Measurements from ENCODE around the gene SALL1.

Gene SALL1

GRCh38 chr16:51139568-51139967 is 11.5 kb downstream of the SALL1 start:
- no peak for DNase-seq

- DNase-seq, result no peak
These were observed 12.9 kb downstream of the SALL1 start for GRCh38 chr16:51138178-51138577.

GRCh38 chr16:51137097-51137496 is 14.0 kb downstream of the SALL1 start:
- DNase-seq, result no peak

GRCh38 chr16:51134876-51135275 is 16.2 kb downstream of the SALL1 start:
- DNase-seq, result no peak

GRCh38 chr16:51134269-51134812 is 16.7 kb downstream of the SALL1 start:
- DNase-seq, result no peak

GRCh38 chr16:51133688-51134087 is 17.4 kb downstream of the SALL1 start:
- no peak for DNase-seq

GRCh38 chr16:51133183-51133582 is 17.9 kb downstream of the SALL1 start:
- DNase-seq, result no peak

- DNase-seq, result no peak
These were observed 18.5 kb downstream of the SALL1 start for GRCh38 chr16:51132490-51133115.

- DNase-seq, result no peak
These were observed 19.5 kb downstream of the SALL1 start for GRCh38 chr16:51131619-51132018.

GRCh38 chr16:51129105-51129504 is 22.0 kb downstream of the SALL1 start:
- no peak for DNase-seq

GRCh38 chr16:51125992-51126391 is 25.1 kb downstream of the SALL1 start:
- DNase-seq, result no peak

- DNase-seq, result no peak
These were observed 26.2 kb downstream of the SALL1 start for GRCh38 chr16:51124896-51125295.

GRCh38 chr16:51121850-51122249 is 29.2 kb downstream of the SALL1 start:
- DNase-seq, result no peak

GRCh38 chr16:51120730-51121347 is 30.2 kb downstream of the SALL1 start:
- no peak for DNase-seq

- no peak for DNase-seq
These were observed 30.9 kb downstream of the SALL1 start for GRCh38 chr16:51119973-51120729.

GRCh38 chr16:51119556-51119955 is 31.5 kb downstream of the SALL1 start:
- no peak for DNase-seq

- DNase-seq, result no peak
These were observed 34.7 kb downstream of the SALL1 start for GRCh38 chr16:51116353-51116752.

GRCh38 chr16:51114382-51114781 is 36.7 kb downstream of the SALL1 start:
- DNase-seq, result no peak

- DNase-seq, result no peak
These were observed 37.6 kb downstream of the SALL1 start for GRCh38 chr16:51113236-51114125.

GRCh38 chr16:51112323-51112722 is 38.7 kb downstream of the SALL1 start:
- DNase-seq, result no peak

GRCh38 chr16:51111759-51112158 is 39.3 kb downstream of the SALL1 start:
- DNase-seq, result no peak

- DNase-seq, result no peak
These were observed 40.3 kb downstream of the SALL1 start for GRCh38 chr16:51110700-51111157.

GRCh38 chr16:51109173-51109572 is 41.9 kb downstream of the SALL1 start:
- no peak for DNase-seq
